Measurements from ENCODE around the gene NRDC.

NRDC gene

DNA sequence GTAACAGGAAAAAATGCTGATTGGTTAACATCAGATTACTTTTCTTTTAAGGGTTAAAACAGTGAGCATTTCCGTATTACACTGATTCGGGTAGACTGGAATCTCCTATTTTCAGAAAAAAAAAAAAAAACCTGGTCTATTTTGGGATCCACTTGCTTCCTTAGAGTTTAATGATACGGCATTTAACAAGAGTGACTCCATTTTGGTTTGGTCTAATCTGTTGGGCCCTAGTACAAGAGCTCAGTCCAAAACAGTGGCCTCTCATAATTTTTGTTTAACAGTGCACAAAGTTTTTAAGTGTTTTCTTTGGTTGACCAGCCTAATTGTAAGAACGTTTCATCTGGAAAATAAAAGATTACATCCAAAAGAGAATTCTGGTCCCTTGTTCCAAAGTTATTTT, 120.2 kb downstream of the NRDC start:
- DNase-seq, result no peak

DNA sequence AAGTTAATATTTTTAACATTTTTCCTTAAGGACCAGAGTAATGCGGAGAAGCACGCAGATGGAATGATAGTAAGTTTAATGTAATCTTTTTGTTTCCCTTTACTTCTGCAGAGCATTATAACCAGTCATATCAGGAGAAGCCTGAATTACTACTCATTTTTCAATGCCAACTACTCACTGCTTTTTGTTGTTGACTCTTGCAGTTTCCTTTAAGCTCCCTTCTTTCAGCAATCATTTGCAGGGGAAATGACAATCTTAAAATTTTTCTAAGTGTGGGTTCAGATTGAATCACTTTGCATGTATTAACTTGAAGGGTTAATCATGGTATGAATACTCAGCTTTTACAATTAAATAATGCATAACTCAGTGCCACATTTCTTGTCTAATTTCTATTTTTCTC, 122.2 kb downstream of the NRDC start:
- no peak for DNase-seq

DNA sequence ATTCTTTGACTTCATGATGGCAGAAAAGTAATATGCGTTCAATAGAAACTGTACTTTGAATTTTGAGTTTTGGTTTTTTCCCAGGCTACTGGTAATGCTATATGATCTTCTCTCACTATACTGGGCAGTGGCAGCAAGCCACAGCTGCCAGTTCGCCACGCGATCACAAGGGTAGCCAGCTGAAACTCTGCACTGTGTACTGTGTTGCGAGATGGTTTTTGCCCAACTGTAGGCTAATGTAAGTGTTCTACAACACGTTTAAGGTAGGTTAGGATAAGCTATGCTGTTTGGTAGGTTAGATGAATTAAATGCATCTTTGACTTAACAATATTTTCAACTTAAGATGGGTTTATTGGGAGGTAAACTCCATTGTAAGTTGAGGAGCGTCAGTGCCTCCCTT, 123.1 kb downstream of the NRDC start:
- DNase-seq, result no peak

DNA sequence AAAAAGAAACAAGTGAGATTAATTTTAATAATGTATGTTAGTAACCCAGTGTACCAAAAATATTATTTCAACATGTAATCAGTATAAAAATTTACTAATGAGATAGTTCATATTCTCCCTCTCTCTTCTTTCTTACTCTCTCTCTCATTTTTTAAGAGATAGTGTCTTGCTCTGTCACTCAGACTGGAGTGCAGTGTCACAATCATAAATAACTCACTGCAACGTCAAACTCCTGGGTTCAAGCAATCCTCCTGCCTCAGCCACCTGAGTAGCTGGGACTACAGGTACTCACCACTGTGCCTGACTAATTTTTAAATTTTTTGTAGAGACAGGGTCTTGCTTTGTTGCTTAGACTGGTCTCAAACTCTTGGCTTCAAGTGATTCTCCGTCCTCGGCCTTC, 123.9 kb downstream of the NRDC start:
- DNase-seq, result no peak

DNA sequence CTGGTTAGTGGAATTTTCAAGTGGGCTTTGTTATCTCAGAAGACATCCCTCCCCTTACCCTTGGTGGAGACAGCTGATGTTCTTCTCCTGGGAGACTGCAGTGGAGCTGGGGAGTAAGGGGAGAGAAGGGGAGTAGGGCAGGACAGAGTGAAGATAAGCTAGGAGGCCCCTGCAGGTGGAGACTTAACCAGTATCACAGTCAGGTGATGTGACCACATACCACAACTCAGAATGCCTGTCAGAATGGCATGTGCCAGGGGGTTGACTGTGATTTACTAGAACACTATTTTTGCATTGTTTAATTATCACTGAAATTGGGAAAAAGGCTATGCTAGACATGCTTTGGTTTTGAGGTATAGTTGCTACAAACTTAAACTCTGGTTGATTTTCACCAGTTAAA, 124.6 kb downstream of the NRDC start:
- no peak for DNase-seq

DNA sequence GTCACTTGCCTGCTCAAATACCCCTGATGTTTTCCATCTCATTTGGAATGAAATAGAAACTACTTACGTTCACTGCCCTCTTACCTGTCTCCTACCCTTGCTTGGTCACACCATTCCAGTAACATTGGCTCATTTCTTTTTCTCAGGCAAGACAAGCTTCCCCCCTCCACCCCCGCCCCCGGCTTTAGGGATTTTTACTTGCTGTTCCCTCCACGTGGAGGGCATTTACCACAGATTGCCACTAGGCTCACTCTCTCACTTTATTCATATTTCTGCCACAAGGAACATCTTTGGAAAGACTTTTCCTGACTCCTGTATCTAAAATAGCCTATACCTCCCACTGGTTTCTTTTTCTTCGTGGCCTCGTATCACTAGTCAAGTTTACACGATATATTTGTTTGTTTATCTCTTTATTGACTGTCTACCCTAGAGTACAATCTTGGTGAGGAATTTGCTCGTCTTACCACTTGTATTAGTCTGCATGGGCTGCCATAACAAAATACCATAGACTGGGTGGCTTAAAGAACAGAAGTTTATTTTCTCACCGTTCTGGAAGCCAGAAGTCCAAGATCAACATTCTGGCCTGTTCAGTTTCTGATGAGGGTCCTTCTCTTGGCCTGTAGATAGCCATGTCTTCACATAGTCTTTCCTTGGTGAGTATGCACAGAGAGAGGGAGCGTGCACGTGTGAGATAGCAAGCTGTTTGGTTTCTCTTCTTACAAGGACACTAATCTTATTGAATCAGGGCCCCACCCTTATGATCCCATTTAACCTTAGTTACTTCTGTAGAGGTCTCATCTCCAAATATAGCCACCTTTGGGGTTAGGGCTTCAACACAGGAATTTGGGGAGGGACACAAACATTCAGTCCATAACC, 126.2 kb downstream of the NRDC start:
- DNase-seq, result no peak

DNA sequence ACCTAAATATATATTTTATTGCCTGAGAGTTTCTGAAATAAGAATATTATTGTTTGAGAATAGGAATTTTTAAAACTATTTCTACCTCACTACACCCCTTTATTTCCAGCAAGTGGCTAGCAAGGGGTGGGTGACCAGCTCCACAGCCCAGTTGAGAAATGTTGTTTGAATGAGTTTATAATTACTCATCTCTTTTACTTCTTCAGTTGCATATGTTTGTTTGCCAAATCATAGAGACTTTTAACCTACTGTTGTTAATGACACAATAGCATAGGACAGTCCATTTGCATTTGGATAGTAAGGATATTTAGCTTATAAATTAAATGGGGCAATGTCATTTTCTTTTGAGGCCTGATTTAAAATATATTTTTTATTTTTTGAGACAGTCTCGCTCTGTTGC, 127.8 kb downstream of the NRDC start:
- DNase-seq, result no peak

DNA sequence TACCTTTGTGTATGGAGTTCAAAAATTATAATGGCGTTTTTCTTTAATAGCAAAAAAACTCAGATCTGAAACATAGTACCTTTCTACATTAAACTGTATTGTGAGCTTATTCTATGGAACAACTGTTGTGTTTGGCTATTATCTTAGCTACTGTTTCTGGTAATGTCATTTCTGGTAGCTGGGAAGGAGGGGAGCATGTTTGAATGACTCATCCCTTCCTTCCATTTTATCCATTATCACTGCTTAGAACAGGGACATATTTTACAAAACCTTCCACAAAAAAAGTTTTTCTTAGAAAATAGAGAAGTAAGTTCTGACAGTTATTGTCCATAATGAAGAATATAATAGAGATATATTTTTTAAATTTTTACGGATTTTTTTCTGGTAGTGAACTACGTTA, 128.3 kb downstream of the NRDC start:
- no peak for DNase-seq

DNA sequence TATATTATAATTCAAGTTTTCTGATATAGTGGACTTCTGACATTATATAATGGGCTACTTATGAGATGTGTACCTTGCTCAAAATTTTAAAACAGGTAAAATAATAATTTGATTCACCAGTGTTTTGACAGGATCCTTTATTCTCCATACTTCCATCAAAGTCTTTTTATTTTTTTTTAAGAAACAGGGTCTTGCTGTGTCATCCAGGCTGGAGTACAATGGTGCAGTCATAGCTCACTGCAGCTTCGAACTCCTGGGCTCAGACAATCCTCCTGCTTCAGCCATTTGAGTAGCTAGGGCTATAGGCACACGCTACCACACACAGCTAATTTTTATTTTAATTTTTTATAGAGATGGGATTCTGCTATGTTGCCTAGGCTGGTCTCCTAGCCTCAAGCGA, 129.4 kb downstream of the NRDC start:
- no peak for DNase-seq

DNA sequence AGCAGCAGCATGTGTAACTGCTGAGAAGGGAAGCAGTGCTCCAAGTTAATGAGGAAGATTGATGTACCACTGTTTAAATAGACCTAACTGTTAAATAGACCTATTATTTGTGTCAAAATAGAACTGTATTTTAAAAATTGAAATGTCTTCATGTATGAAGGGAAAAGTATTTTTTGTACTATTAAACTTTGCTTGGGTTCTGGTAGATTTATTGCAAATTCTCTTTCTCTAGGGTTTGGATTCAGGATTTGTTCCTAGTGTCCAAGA, 133.3 kb downstream of the NRDC start:
- no peak for DNase-seq

DNA sequence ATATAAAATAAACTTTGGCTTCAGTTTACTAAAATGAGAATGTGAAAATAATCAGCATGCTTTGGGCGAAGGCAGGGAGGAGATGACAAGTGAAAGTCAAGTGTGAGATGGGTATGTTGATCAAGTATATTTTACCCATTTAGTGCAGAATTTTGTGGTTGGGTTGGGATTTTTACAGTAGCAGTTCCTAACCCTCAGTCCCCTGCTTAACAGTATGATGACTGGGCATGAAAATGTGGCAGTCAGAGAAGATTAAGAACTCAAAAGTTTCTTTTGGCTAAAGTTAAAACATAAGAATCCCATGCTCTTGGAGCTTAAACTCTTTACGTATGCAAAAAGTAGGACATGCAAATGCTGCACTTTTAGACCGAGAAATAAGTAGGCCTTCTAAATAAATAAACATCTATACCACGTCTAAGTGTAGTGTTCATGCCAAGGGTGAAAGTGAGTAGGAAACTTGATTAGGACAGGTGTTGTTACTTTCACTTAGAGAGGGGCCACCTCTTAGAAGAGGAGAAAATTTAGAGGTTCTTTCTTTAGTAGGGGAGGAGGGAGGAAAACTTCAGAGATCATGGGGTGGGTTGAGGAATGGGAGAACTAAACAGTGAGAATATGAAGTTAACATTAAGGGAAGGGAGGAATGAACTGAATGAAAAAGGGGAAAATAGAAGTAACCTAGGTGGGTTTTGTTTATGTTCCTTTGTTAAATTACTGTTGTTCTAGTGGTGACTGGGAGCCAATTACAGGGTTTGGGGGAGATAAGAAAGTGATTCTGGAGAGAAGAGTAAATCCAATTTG, 133.8 kb downstream of the NRDC start:
- DNase-seq, result no peak

DNA sequence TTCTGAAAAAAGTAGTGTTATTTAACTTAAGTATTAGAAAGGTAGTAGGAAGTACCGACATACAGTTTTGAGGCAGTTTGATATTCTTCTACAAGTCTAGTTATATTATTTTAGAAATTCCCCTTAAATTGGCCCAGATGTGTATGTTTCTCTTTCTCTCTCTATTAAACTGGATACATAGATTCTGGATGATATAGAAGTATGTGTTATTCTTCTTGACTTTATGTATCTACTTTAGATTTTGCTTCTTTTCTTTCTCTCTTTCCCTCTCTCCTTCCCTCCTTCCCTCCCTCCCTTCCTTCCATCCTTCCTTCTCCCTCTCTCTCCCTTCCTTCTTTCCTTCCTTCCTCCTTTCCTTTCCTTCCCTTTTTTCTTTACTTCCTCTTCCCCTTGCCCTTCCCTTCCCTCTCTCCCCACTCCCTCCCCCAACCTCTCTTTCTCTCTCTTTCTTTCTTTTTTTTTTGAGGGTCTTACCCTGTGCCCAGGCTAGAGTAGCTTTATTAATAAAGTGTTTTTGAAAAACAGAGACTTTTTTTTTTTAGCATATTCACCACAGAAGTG, 137.3 kb downstream of the NRDC start:
- DNase-seq, result no peak

DNA sequence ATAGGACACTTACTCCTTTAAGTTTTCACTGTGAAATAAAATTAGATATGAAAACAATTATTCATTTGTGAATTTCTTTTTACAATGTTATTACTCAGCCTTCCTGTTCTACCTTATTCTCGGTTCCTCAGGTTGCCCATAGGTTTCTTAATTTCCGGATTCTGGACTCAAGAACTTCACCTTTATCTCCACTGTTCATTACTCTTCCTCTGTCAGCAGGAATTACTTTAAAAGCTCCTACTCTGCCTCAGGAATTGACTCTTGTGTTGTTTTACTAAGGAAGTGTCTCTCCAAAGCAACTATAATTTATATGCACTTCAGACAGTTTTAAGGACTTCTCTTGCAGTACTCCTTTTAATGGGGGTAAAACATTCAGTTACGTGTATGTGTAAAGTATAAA, 137.9 kb downstream of the NRDC start:
- DNase-seq, result no peak

Data from activated CD4-positive, alpha-beta T cell treated with anti-CD3 and anti-CD28 coated beads, Interleukin-2, amount 50 U/mL, for 1 hour (primary cell).